Stimulated activated CD4-positive, alpha-beta T cell treated with anti-CD3 and anti-CD28 coated beads, Interleukin-4, amount 100 ng/mL, for 4 hours (primary cell): ENCODE measurements around the gene TNNI3K.

ENCODE experiments used
- DNase-seq, 2 experiments: peaks; one replicate each; pipeline ENCODE4 v3.0.0-alpha.2; 2020

TNNI3K gene

GRCh38 chr1:74395571-74395970 is 160.4 kb downstream of the TNNI3K start:
- no peak for DNase-seq

GRCh38 chr1:74396462-74396861 is 161.3 kb downstream of the TNNI3K start:
- no peak for DNase-seq

- DNase-seq, result no peak
Measured at GRCh38 chr1:74396933-74397332, 161.7 kb downstream of the TNNI3K start.

- DNase-seq, result no peak
Measured at GRCh38 chr1:74399249-74399648, 164.1 kb downstream of the TNNI3K start.

GRCh38 chr1:74402873-74403272 is 167.7 kb downstream of the TNNI3K start:
- DNase-seq, result no peak

- DNase-seq, result no peak
Measured at GRCh38 chr1:74403606-74404005, 168.4 kb downstream of the TNNI3K start.

- DNase-seq, result no peak
Measured at GRCh38 chr1:74406759-74407158, 171.6 kb downstream of the TNNI3K start.

- DNase-seq, result no peak
Measured at GRCh38 chr1:74407902-74408301, 172.7 kb downstream of the TNNI3K start.

- no peak for DNase-seq
Measured at GRCh38 chr1:74412244-74412643, 177.1 kb downstream of the TNNI3K start.

GRCh38 chr1:74415935-74416334 is 180.7 kb downstream of the TNNI3K start:
- DNase-seq, result no peak

- DNase-seq, result no peak
Measured at GRCh38 chr1:74419611-74420010, 184.4 kb downstream of the TNNI3K start.

- no peak for DNase-seq
Measured at GRCh38 chr1:74420467-74420866, 185.3 kb downstream of the TNNI3K start.

- no peak for DNase-seq
Measured at GRCh38 chr1:74422421-74423292, 187.5 kb downstream of the TNNI3K start.

GRCh38 chr1:74423471-74423870 is 188.3 kb downstream of the TNNI3K start:
- no peak for DNase-seq

GRCh38 chr1:74425676-74426075 is 190.5 kb downstream of the TNNI3K start:
- DNase-seq, result no peak

- DNase-seq, result no peak
Measured at GRCh38 chr1:74426208-74426937, 191.2 kb downstream of the TNNI3K start.

- no peak for DNase-seq
Measured at GRCh38 chr1:74427681-74428080, 192.5 kb downstream of the TNNI3K start.

- DNase-seq, result no peak
Measured at GRCh38 chr1:74429580-74429979, 194.4 kb downstream of the TNNI3K start.

- DNase-seq, result no peak
Measured at GRCh38 chr1:74430342-74430934, 195.3 kb downstream of the TNNI3K start.

GRCh38 chr1:74431531-74431930 is 196.3 kb downstream of the TNNI3K start:
- DNase-seq, result no peak

- DNase-seq, result no peak
Measured at GRCh38 chr1:74432325-74432724, 197.1 kb downstream of the TNNI3K start.

- no peak for DNase-seq
Measured at GRCh38 chr1:74434321-74434720, 199.1 kb downstream of the TNNI3K start.

- DNase-seq, result no peak
Measured at GRCh38 chr1:74436078-74436477, 200.9 kb downstream of the TNNI3K start.

- DNase-seq, result no peak
Measured at GRCh38 chr1:74437035-74437434, 201.8 kb downstream of the TNNI3K start.
